ENCODE measurements around the gene NDUFB5.
A peak's percentile ranks its signal among the peaks of the same experiment; 100 is the strongest.

Gene NDUFB5

GRCh38 chr3:179603321-179603720 lies 1.3 kb upstream of the NDUFB5 start:
- peak overlapping the region; percentile 90 for H3K9ac ChIP-seq (ENCODE audit: low read length)
- H3K36me3 ChIP-seq (ENCODE audit: control insufficient read depth, low read depth, low read length), result peaks cover 37% of the 10 kb centered on the region
- no peaks in the 10 kb centered on the region for H3K9me3 ChIP-seq (ENCODE audit: control insufficient read depth, low read depth, low read length)
- no peak overlapping the region for H3K27ac ChIP-seq (ENCODE audit: low read length)
- H3K4me1 ChIP-seq (ENCODE audit: control insufficient read depth, low read depth, low read length), result peaks cover 5% of the 10 kb centered on the region
- no peaks in the 10 kb centered on the region for H3K27me3 ChIP-seq (ENCODE audit: control insufficient read depth, insufficient read depth, low read length)
- H3K4me3 ChIP-seq (ENCODE audit: low read length), result peak overlapping the region; percentile 90

- Histone ChIP-seq H3K4me3 (ENCODE audit: low read length) (peak overlapping the region; percentile 90), H3K9ac (ENCODE audit: low read length) (peak overlapping the region; percentile 90), H3K27me3 (ENCODE audit: control insufficient read depth, insufficient read depth, low read length) (no peaks in the 10 kb centered on the region), H3K27ac (ENCODE audit: low read length) (peak overlapping the region; percentile 93), H3K9me3 (ENCODE audit: control insufficient read depth, low read depth, low read length) (no peaks in the 10 kb centered on the region), H3K4me1 (ENCODE audit: control insufficient read depth, low read depth, low read length) (peaks cover 5% of the 10 kb centered on the region), H3K36me3 (ENCODE audit: control insufficient read depth, low read depth, low read length) (peaks cover 32% of the 10 kb centered on the region)
These were observed 763 bp upstream of the NDUFB5 start for GRCh38 chr3:179603831-179604230.

GRCh38 chr3:179606534-179607085 lies 2.0 kb downstream of the NDUFB5 start:
- no peak overlapping the region for H3K27ac ChIP-seq (ENCODE audit: low read length)
- H3K9ac ChIP-seq (ENCODE audit: low read length), result no peak overlapping the region
- no peaks in the 10 kb centered on the region for H3K27me3 ChIP-seq (ENCODE audit: control insufficient read depth, insufficient read depth, low read length)
- no peak overlapping the region for H3K4me3 ChIP-seq (ENCODE audit: low read length)
- peaks cover 5% of the 10 kb centered on the region for H3K4me1 ChIP-seq (ENCODE audit: control insufficient read depth, low read depth, low read length)
- peaks cover 11% of the 10 kb centered on the region for H3K36me3 ChIP-seq (ENCODE audit: control insufficient read depth, low read depth, low read length)
- H3K9me3 ChIP-seq (ENCODE audit: control insufficient read depth, low read depth, low read length), result no peaks in the 10 kb centered on the region

- Histone ChIP-seq H3K9me3 (ENCODE audit: control insufficient read depth, low read depth, low read length) (no peaks in the 10 kb centered on the region), H3K27ac (ENCODE audit: low read length) (no peak overlapping the region), H3K36me3 (ENCODE audit: control insufficient read depth, low read depth, low read length) (peaks cover 7% of the 10 kb centered on the region), H3K27me3 (ENCODE audit: control insufficient read depth, insufficient read depth, low read length) (no peaks in the 10 kb centered on the region), H3K4me1 (ENCODE audit: control insufficient read depth, low read depth, low read length) (no peaks in the 10 kb centered on the region), H3K9ac (ENCODE audit: low read length) (no peak overlapping the region), H3K4me3 (ENCODE audit: low read length) (no peak overlapping the region)
These were observed 4.5 kb downstream of the NDUFB5 start for GRCh38 chr3:179608931-179609720.

GRCh38 chr3:179610066-179610465 lies 5.5 kb downstream of the NDUFB5 start:
- H3K27ac ChIP-seq (ENCODE audit: low read length), result no peak overlapping the region
- no peak overlapping the region for H3K4me3 ChIP-seq (ENCODE audit: low read length)
- no peaks in the 10 kb centered on the region for H3K9me3 ChIP-seq (ENCODE audit: control insufficient read depth, low read depth, low read length)
- no peaks in the 10 kb centered on the region for H3K27me3 ChIP-seq (ENCODE audit: control insufficient read depth, insufficient read depth, low read length)
- H3K9ac ChIP-seq (ENCODE audit: low read length), result no peak overlapping the region
- peaks cover 7% of the 10 kb centered on the region for H3K36me3 ChIP-seq (ENCODE audit: control insufficient read depth, low read depth, low read length)
- H3K4me1 ChIP-seq (ENCODE audit: control insufficient read depth, low read depth, low read length), result no peaks in the 10 kb centered on the region

- Histone ChIP-seq H3K4me1 (ENCODE audit: control insufficient read depth, low read depth, low read length) (no peaks in the 10 kb centered on the region), H3K9ac (ENCODE audit: low read length) (no peak overlapping the region), H3K9me3 (ENCODE audit: control insufficient read depth, low read depth, low read length) (no peaks in the 10 kb centered on the region), H3K27me3 (ENCODE audit: control insufficient read depth, insufficient read depth, low read length) (no peaks in the 10 kb centered on the region), H3K36me3 (ENCODE audit: control insufficient read depth, low read depth, low read length) (peaks cover 14% of the 10 kb centered on the region), H3K27ac (ENCODE audit: low read length) (no peak overlapping the region), H3K4me3 (ENCODE audit: low read length) (no peak overlapping the region)
These were observed 9.2 kb downstream of the NDUFB5 start for GRCh38 chr3:179613807-179614206.

- Histone ChIP-seq H3K9me3 (ENCODE audit: control insufficient read depth, low read depth, low read length) (no peaks in the 10 kb centered on the region), H3K4me3 (ENCODE audit: low read length) (no peak overlapping the region), H3K27ac (ENCODE audit: low read length) (no peak overlapping the region), H3K27me3 (ENCODE audit: control insufficient read depth, insufficient read depth, low read length) (no peaks in the 10 kb centered on the region), H3K36me3 (ENCODE audit: control insufficient read depth, low read depth, low read length) (peaks cover 14% of the 10 kb centered on the region), H3K9ac (ENCODE audit: low read length) (no peak overlapping the region), H3K4me1 (ENCODE audit: control insufficient read depth, low read depth, low read length) (no peaks in the 10 kb centered on the region)
These were observed 11.0 kb downstream of the NDUFB5 start for GRCh38 chr3:179615458-179616173.

GRCh38 chr3:179622023-179622422 lies 17.4 kb downstream of the NDUFB5 start:
- Histone ChIP-seq H3K4me1 (ENCODE audit: control insufficient read depth, low read depth, low read length) (no peaks in the 10 kb centered on the region), H3K9ac (ENCODE audit: low read length) (no peak overlapping the region), H3K27ac (ENCODE audit: low read length) (no peak overlapping the region), H3K9me3 (ENCODE audit: control insufficient read depth, low read depth, low read length) (no peaks in the 10 kb centered on the region), H3K4me3 (ENCODE audit: low read length) (no peak overlapping the region), H3K36me3 (ENCODE audit: control insufficient read depth, low read depth, low read length) (peaks cover 27% of the 10 kb centered on the region), H3K27me3 (ENCODE audit: control insufficient read depth, insufficient read depth, low read length) (no peaks in the 10 kb centered on the region)

- no peak overlapping the region for H3K27ac ChIP-seq (ENCODE audit: low read length)
- peaks cover 16% of the 10 kb centered on the region for H3K36me3 ChIP-seq (ENCODE audit: control insufficient read depth, low read depth, low read length)
- no peaks in the 10 kb centered on the region for H3K4me1 ChIP-seq (ENCODE audit: control insufficient read depth, low read depth, low read length)
- H3K27me3 ChIP-seq (ENCODE audit: control insufficient read depth, insufficient read depth, low read length), result no peaks in the 10 kb centered on the region
- H3K9ac ChIP-seq (ENCODE audit: low read length), result no peak overlapping the region
- no peaks in the 10 kb centered on the region for H3K9me3 ChIP-seq (ENCODE audit: control insufficient read depth, low read depth, low read length)
- no peak overlapping the region for H3K4me3 ChIP-seq (ENCODE audit: low read length)
These were observed 19.9 kb downstream of the NDUFB5 start for GRCh38 chr3:179624451-179624850.

- Histone ChIP-seq H3K9ac (ENCODE audit: low read length) (no peak overlapping the region), H3K4me1 (ENCODE audit: control insufficient read depth, low read depth, low read length) (no peaks in the 10 kb centered on the region)
These were observed 26.3 kb downstream of the NDUFB5 start for GRCh38 chr3:179630753-179631451.

GRCh38 chr3:179640469-179640868 lies 35.9 kb downstream of the NDUFB5 start:
- H3K9me3 ChIP-seq (ENCODE audit: control insufficient read depth, low read depth, low read length), result no peaks in the 10 kb centered on the region
- H3K4me3 ChIP-seq (ENCODE audit: low read length), result no peak overlapping the region
- H3K27me3 ChIP-seq (ENCODE audit: control insufficient read depth, insufficient read depth, low read length), result no peaks in the 10 kb centered on the region
- H3K9ac ChIP-seq (ENCODE audit: low read length), result no peak overlapping the region
- H3K36me3 ChIP-seq (ENCODE audit: control insufficient read depth, low read depth, low read length), result no peaks in the 10 kb centered on the region
- H3K27ac ChIP-seq (ENCODE audit: low read length), result no peak overlapping the region
- H3K4me1 ChIP-seq (ENCODE audit: control insufficient read depth, low read depth, low read length), result peaks cover 4% of the 10 kb centered on the region

More at GRCh38 chr3:179630753-179631451, 26.3 kb downstream of the NDUFB5 start:
- H3K27me3 ChIP-seq (ENCODE audit: control insufficient read depth, insufficient read depth, low read length), result no peaks in the 10 kb centered on the region
- H3K4me3 ChIP-seq (ENCODE audit: low read length), result no peak overlapping the region
- H3K36me3 ChIP-seq (ENCODE audit: control insufficient read depth, low read depth, low read length), result no peaks in the 10 kb centered on the region
- H3K27ac ChIP-seq (ENCODE audit: low read length), result no peak overlapping the region
- H3K9me3 ChIP-seq (ENCODE audit: control insufficient read depth, low read depth, low read length), result no peaks in the 10 kb centered on the region
